NCI-H2227 treated with DMSO at 0.1 percent for 48 hours (cell line): ENCODE measurements around the gene CD22.

Experiments
- DNase-seq: peaks from one replicate; lab custom pipeline; 2025; lab: John Stamatoyannopoulos, UW

Gene CD22

GRCh38 chr19:35314031-35314430 lies 15.0 kb upstream of the CD22 start:
- DNase-seq, result no peak

GRCh38 chr19:35314858-35315470 lies 14.0 kb upstream of the CD22 start:
- no peak for DNase-seq

GRCh38 chr19:35315883-35316282 lies 13.1 kb upstream of the CD22 start:
- no peak for DNase-seq

GRCh38 chr19:35316560-35316959 lies 12.4 kb upstream of the CD22 start:
- DNase-seq, result no peak

GRCh38 chr19:35317464-35318043 lies 11.4 kb upstream of the CD22 start:
- DNase-seq, result no peak

- DNase-seq, result no peak
Measured at GRCh38 chr19:35318679-35319448, 10.1 kb upstream of the CD22 start.

GRCh38 chr19:35320065-35320713 lies 8.8 kb upstream of the CD22 start:
- DNase-seq, result peak; percentile 35

GRCh38 chr19:35321291-35321690 lies 7.7 kb upstream of the CD22 start:
- DNase-seq, result no peak

- DNase-seq, result no peak
Measured at GRCh38 chr19:35322014-35322413, 7.0 kb upstream of the CD22 start.

GRCh38 chr19:35327642-35328041 lies 1.3 kb upstream of the CD22 start:
- no peak for DNase-seq

GRCh38 chr19:35329323-35329722 lies 336 bp downstream of the CD22 start:
- no peak for DNase-seq

GRCh38 chr19:35330475-35330874 lies 1.5 kb downstream of the CD22 start:
- DNase-seq, result no peak

- no peak for DNase-seq
Measured at GRCh38 chr19:35331551-35332214, 2.7 kb downstream of the CD22 start.

- DNase-seq, result no peak
Measured at GRCh38 chr19:35332817-35333216, 3.8 kb downstream of the CD22 start.

- no peak for DNase-seq
Measured at GRCh38 chr19:35334144-35334753, 5.3 kb downstream of the CD22 start.

GRCh38 chr19:35336166-35336955 lies 7.4 kb downstream of the CD22 start:
- DNase-seq, result no peak

GRCh38 chr19:35337097-35337983 lies 8.4 kb downstream of the CD22 start:
- no peak for DNase-seq

GRCh38 chr19:35337984-35338296 lies 9.0 kb downstream of the CD22 start:
- no peak for DNase-seq

- DNase-seq, result no peak
Measured at GRCh38 chr19:35340431-35340830, 11.4 kb downstream of the CD22 start.

GRCh38 chr19:35341006-35341405 lies 12.0 kb downstream of the CD22 start:
- DNase-seq, result no peak
